HEK293T (cell line): ENCODE results near the gene SLC28A1.

Experiments
- ARNT ChIP-seq: fragments of 450-650 bp; IDR thresholded peaks from 2 replicates; pipeline ENCODE4 v1.6.1; 2017; ENCODE audit warnings: mild to moderate bottlenecking
- BHLHE40 ChIP-seq: fragments of 450-650 bp; IDR thresholded peaks from 2 replicates; pipeline ENCODE4 v1.6.1; 2016; ENCODE audit warnings: mild to moderate bottlenecking, moderate library complexity, borderline replicate concordance
- CTBP1 ChIP-seq: fragments of 450-650 bp; IDR thresholded peaks from 2 replicates; pipeline ENCODE4 v1.6.1; 2016; ENCODE audit warnings: borderline replicate concordance
- ELF4 ChIP-seq: fragments of 450-650 bp; IDR thresholded peaks from 2 replicates; pipeline ENCODE4 v1.6.1; 2017; ENCODE audit warnings: antibody characterized with exemption
- FOXM1 ChIP-seq: fragments of 450-650 bp; IDR thresholded peaks from 2 replicates; pipeline ENCODE4 v1.6.1; 2017; ENCODE audit warnings: mild to moderate bottlenecking, borderline replicate concordance
- SP1 ChIP-seq: fragments of 450-650 bp; IDR thresholded peaks from 2 replicates; pipeline ENCODE4 v1.6.1; 2017

GRCh38 chr15:84859144-84859543 lies 25.3 kb upstream of the SLC28A1 start:
- no peak for TF ChIP-seq ELF4
- TF ChIP-seq FOXM1, result no peak
- no peak for TF ChIP-seq ARNT
- no peak for TF ChIP-seq CTBP1
- no peak for TF ChIP-seq SP1
- TF ChIP-seq BHLHE40, result no peak
